Fibroblast of lung (primary cell): ENCODE measurements around the gene TMEM60. TPM values are rescaled to one million over a fixed set of nuclear protein-coding genes. Genes with fewer than 3 reads are reported as not detected.
"Not testable (repeated sequence)": the region's sequence is repeated elsewhere in the genome, so short reads cannot be mapped to it uniquely, and the experiment has no call there.

Experiments
- DNase-seq, 2 donors: peaks; one replicate each; pipeline versions ENCODE4 v3.0.0 to v3.0.0-alpha.2; 2010; ENCODE audit warnings: low read depth in 2 of 2
- H2AFZ ChIP-seq: 2 replicates; pipeline ENCODE4 v1.5.1; 2012; ENCODE audit warnings: low read length, control low read depth, inconsistent platforms
- H3K27ac ChIP-seq: 2 replicates; pipeline ENCODE4 v1.5.1; 2011; ENCODE audit warnings: low read length, control low read depth; ENCODE audit not compliant: insufficient read depth
- H3K27me3 ChIP-seq: 2 replicates; pipeline ENCODE4 v1.5.1; 2011; ENCODE audit warnings: mild to moderate bottlenecking, low read length; ENCODE audit not compliant: control insufficient read depth, insufficient read depth
- H3K36me3 ChIP-seq: 2 replicates; pipeline ENCODE4 v1.5.1; 2011; ENCODE audit warnings: low read length; ENCODE audit not compliant: control insufficient read depth, insufficient read depth
- H3K4me1 ChIP-seq: 2 replicates; pipeline ENCODE4 v1.5.1; 2011; ENCODE audit warnings: low read length; ENCODE audit not compliant: control insufficient read depth, insufficient read depth; ENCODE audit errors: extremely low read depth
- H3K4me2 ChIP-seq: 2 replicates; pipeline ENCODE4 v1.5.1; 2011; ENCODE audit warnings: low read length, control low read depth; ENCODE audit not compliant: insufficient read depth; ENCODE audit errors: extremely low read depth
- H3K4me3 ChIP-seq, 4 experiments: fragments of 200-600 bp in 1 of 4; sonication (generic) in 1 of 4; replicated peaks in 1 of 4; 2 replicates each; pipeline ENCODE4 v1.5.1; 2011 to 2016; ENCODE audit warnings: low read length in 4 of 4, low read depth in 3 of 4, mild to moderate bottlenecking in 3 of 4, control low read depth in 2 of 4, inconsistent platforms in 1 of 4, mixed read lengths in 1 of 4; ENCODE audit not compliant: insufficient read depth in 1 of 4; ENCODE audit errors: control extremely low read depth in 1 of 4
- H3K79me2 ChIP-seq: 2 replicates; pipeline ENCODE4 v1.5.1; 2012; ENCODE audit warnings: mild to moderate bottlenecking, low read length, inconsistent platforms; ENCODE audit not compliant: control insufficient read depth, insufficient read depth
- H3K9ac ChIP-seq: 2 replicates; pipeline ENCODE4 v1.5.1; 2011; ENCODE audit warnings: mild to moderate bottlenecking, low read length, control low read depth; ENCODE audit not compliant: insufficient read depth
- H3K9me3 ChIP-seq: 2 replicates; pipeline ENCODE4 v1.5.1; 2012; ENCODE audit warnings: low read depth, low read length; ENCODE audit not compliant: control insufficient read depth, insufficient read depth
- H4K20me1 ChIP-seq: 2 replicates; pipeline ENCODE4 v1.5.1; 2011; ENCODE audit warnings: low read length; ENCODE audit not compliant: control insufficient read depth, insufficient read depth; ENCODE audit errors: extremely low read depth
- EZH2 ChIP-seq: IDR thresholded peaks from 2 replicates; pipeline ENCODE4 v1.5.1; 2012; ENCODE audit warnings: low read length, control low read depth, mild to moderate bottlenecking; ENCODE audit errors: missing control alignments
- polyA plus RNA-seq, 2 donors: library from polyadenylated mRNA; depleted of rRNA in 1 of 2; stranded (reverse) in 1 of 2; unstranded in 1 of 2; fragments of >200 nt; gene quantifications; 2 replicates each; pipeline ENCODE4 v1.2.1, GENCODE V29; 2011 to 2012; ENCODE audit warnings: missing spikeins in 1 of 2
- total RNA-seq: library from RNA; depleted of rRNA; stranded (reverse); fragments of >200 nt; gene quantifications from 2 replicates; pipeline ENCODE4 v1.2.1, GENCODE V29; 2014
- TF ChIP-seq, protein P1 (sequence below), 2 donors: IDR thresholded peaks in 1 of 2; conservative IDR thresholded peaks in 1 of 2; 1 replicate in 1 of 2; 2 replicates in 1 of 2; pipeline ENCODE4 v1.5.1; 2011 to 2012; ENCODE audit warnings: low read length in 2 of 2, control low read depth in 1 of 2, inconsistent platforms in 1 of 2, low read depth in 1 of 2, mild to moderate bottlenecking in 1 of 2

Gene TMEM60
- total and polyA plus RNA-seq, 2 donors (not counting 1 experiment from before 2014, with no cell fraction given) = 24.4 to 45.5 TPM

DNA sequence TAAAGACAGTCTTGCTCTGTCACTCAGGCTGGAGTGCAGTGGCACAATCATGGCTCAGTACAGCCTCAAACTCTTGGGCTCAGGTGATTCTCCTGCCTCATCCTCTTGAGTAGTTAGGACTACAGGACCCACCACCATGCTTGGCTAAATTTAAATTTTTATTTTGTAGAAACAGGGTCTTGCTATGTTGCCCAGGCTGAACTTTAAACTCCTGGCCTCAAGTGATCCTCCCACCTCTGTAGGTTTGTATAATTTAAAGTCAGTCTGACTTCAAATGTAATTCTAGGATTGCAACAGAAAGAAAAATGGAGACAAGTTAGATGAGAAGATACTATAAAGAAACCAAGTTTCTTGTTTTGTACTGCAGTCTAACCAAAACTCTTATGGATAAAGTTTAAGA, 11.5 kb downstream of the TMEM60 start:
- no peaks in the 10 kb centered on the region for H3K27me3 ChIP-seq
- H2AFZ ChIP-seq = no peak overlapping the region
- no peak overlapping the region for H3K4me2 ChIP-seq
- H3K9me3 ChIP-seq = no peaks in the 10 kb centered on the region
- no peak overlapping the region for H3K9ac ChIP-seq
- H3K4me1 ChIP-seq = no peaks in the 10 kb centered on the region
- no peaks in the 10 kb centered on the region for H3K79me2 ChIP-seq
- H3K27ac ChIP-seq = no peak overlapping the region
- H3K36me3 ChIP-seq = no peaks in the 10 kb centered on the region
- no peak for DNase-seq
- H4K20me1 ChIP-seq = no peaks in the 10 kb centered on the region
- TF ChIP-seq, protein P1, sequence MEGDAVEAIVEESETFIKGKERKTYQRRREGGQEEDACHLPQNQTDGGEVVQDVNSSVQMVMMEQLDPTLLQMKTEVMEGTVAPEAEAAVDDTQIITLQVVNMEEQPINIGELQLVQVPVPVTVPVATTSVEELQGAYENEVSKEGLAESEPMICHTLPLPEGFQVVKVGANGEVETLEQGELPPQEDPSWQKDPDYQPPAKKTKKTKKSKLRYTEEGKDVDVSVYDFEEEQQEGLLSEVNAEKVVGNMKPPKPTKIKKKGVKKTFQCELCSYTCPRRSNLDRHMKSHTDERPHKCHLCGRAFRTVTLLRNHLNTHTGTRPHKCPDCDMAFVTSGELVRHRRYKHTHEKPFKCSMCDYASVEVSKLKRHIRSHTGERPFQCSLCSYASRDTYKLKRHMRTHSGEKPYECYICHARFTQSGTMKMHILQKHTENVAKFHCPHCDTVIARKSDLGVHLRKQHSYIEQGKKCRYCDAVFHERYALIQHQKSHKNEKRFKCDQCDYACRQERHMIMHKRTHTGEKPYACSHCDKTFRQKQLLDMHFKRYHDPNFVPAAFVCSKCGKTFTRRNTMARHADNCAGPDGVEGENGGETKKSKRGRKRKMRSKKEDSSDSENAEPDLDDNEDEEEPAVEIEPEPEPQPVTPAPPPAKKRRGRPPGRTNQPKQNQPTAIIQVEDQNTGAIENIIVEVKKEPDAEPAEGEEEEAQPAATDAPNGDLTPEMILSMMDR (conservative IDR thresholded peaks at IDR 0.05 in 1 of 2, IDR thresholded peaks at IDR 0.05 in 1 of 2; ENCODE audit: low read depth in 1 of 2, low read length in 2 of 2) = no peak
- TF ChIP-seq EZH2 = no peak
- no peak overlapping the region for H3K4me3 ChIP-seq

DNA sequence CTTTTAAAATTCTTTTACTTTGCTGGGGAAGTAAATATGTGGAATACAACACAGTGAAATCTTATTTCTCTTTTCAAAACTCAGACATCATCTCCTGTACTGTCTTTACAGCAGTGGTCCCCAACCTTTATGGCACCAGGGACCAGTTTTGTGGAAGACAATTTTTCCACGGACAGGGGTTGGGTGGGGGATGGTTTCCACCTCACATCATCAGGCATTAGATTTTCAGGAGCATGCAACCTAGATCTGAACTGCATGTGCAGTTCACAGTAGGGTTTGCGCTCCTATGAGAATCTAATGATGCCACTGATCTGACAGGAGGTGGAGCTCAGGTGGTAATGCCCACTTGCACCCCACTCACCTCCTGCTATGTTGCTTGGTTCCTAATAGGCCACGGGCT, 12.2 kb downstream of the TMEM60 start:
- Histone ChIP-seq H3K9ac (no peak overlapping the region), H3K4me2 (no peak overlapping the region), H3K4me1 (no peaks in the 10 kb centered on the region), H3K27ac (no peak overlapping the region), H3K36me3 (no peaks in the 10 kb centered on the region), H3K4me3 (no peak overlapping the region), H4K20me1 (no peaks in the 10 kb centered on the region), H3K27me3 (no peaks in the 10 kb centered on the region), H3K79me2 (no peaks in the 10 kb centered on the region), H3K9me3 (no peaks in the 10 kb centered on the region), H2AFZ (no peak overlapping the region)
- no peak for DNase-seq
- TF ChIP-seq, protein P1 (conservative IDR thresholded peaks at IDR 0.05 in 1 of 2, IDR thresholded peaks at IDR 0.05 in 1 of 2; ENCODE audit: low read depth in 1 of 2, low read length in 2 of 2) = no peak
- no peak for TF ChIP-seq EZH2

DNA sequence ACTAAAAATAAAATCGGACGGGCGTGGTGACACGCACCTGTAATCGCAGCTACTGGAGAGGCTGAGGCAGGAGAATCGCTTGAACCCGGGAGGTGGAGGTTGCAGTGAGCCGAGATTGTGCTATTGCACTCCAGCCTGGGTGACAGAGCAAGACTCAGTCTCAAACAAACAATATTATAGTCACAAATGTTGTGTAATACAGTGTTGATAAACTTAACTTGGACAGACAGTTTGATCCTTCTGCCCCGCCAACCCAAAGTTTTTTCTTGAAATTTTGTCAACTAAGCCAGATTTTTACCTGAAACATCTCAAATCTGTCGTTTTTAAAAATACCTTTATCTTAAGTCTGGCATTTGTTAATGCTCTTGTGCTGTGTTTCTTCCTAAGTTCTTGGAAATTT, 13.8 kb downstream of the TMEM60 start:
- not testable (repeated sequence) for DNase-seq, H3K79me2 ChIP-seq, H3K4me2 ChIP-seq, H4K20me1 ChIP-seq, H3K4me3 ChIP-seq, H3K9ac ChIP-seq, H3K9me3 ChIP-seq, H3K4me1 ChIP-seq, H3K27me3 ChIP-seq, H3K27ac ChIP-seq, H2AFZ ChIP-seq, H3K36me3 ChIP-seq
